Astrocyte (in vitro differentiated cells and primary cell): Measurements from ENCODE around the gene NUDT16L1.

ENCODE experiments used
- CTCF ChIP-seq: IDR thresholded peaks from 2 replicates; pipeline ENCODE4 v1.5.1; 2011; ENCODE audit warnings: low read depth, mild to moderate bottlenecking, inconsistent platforms, low read length, moderate library complexity; ENCODE audit not compliant: insufficient read depth
- EZH2 ChIP-seq: IDR thresholded peaks from 2 replicates; pipeline ENCODE4 v1.6.1; 2012; ENCODE audit warnings: mild to moderate bottlenecking, low read length, inconsistent platforms; ENCODE audit not compliant: insufficient read depth

GRCh38 chr16:4704491-4704890 is 11.1 kb downstream of the NUDT16L1 start:
- TF ChIP-seq CTCF (no peak), EZH2 (no peak)
